Measurements from ENCODE around the gene FNDC3B.
"Not testable (repeated sequence)": the region's sequence is repeated elsewhere in the genome, so short reads cannot be mapped to it uniquely, and the experiment has no call there.

FNDC3B gene

DNA sequence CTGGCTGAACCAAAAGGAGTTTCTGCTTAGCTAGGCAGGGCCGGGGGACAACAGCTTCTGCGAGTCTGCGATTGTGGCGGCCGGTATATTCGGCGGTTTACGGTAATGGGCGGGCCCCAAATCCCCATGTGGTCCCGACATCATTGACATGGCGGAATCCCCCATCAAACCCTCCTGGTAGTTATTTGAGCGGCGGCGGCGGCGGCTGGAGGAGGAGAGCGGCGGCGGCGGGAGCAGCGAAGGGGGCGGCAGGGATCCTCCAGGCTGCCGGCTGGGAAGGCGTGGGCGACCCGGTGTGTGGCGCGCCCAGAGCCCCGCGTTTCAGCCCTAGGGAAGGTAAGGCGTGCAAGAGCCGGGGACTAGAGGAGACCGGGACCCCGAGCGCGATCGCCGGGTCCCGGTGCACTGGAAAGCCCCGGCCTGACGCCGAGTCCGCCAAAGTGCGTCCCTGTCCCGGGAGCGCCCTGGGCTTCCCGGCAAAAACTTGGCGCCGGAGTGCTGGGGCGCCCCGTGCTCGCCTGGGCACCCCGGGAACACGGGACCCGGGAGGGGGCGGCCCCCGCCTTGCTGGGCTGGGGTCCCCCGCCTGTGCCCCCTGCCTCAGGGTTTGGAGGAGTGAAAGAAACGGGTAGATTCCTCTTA lies at the start of gene FNDC3B:
Gene FNDC3B, plus strand, starts transcription at position 143 of the 642 bp plus-strand sequence. CDS start 72,902 bp downstream, outside the sequence.
- DNase-seq, result peak; percentile 75

DNA sequence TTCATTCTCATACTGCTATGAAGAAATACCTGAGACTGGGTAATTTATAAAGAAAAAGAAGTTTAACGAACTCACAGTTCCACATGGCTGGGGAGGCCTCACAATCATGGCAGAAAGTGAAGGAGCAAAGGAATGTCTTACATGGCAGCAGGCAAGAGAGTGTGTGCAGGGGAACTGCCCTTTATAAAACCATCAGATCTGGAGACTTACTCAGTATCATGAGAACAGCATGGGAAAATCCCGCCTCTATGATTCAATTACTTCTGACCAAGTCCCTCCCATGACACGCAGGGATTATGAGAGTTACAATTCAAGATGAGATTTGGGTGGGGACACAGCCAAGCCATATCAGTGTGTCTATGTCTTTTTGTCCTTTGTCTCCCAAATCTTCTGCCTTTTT lies 49.1 kb upstream of the FNDC3B start:
- DNase-seq, result not testable (repeated sequence)

DNA sequence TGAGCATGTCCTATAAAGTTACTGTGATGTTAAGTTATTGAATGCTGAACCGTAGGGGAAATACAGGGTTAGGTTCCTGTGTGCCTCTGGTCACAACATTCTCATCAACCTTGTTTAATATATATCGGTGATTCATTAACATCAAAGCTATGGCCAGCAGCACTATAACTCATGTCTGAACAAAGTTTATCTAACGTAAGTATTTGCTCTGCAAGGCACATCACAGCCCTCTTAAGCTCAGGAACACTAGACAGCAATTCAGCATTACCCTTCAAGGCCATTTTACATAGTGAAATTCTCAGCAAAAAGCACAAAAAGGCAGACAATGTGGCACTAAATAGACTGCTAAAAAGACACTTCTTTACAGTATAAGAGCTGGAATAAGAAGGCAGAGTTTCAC lies 48.2 kb upstream of the FNDC3B start:
- no peak for DNase-seq

- DNase-seq, result no peak
Observed at GRCh38 chr3:171994646-171995428, 44.5 kb upstream of the FNDC3B start.

DNA sequence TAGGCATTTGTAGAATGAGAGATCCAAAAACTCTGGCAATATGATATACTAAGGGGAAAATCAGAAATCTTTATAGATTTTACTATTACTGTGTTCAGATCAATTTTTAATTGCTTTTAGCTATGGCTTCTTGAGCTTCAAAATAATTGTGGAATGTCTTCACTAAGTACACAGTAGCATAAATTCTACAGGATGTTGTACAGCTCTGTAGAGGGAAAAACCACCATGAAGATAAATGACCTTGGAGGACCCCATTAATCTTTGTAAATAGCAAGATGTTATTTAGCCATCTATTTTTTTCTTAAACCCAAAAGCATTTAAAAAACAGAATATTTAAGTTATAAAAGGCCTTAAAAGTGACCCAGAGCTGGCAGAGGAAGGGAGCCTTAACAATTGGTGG lies 43.9 kb upstream of the FNDC3B start:
- no peak for DNase-seq

DNA sequence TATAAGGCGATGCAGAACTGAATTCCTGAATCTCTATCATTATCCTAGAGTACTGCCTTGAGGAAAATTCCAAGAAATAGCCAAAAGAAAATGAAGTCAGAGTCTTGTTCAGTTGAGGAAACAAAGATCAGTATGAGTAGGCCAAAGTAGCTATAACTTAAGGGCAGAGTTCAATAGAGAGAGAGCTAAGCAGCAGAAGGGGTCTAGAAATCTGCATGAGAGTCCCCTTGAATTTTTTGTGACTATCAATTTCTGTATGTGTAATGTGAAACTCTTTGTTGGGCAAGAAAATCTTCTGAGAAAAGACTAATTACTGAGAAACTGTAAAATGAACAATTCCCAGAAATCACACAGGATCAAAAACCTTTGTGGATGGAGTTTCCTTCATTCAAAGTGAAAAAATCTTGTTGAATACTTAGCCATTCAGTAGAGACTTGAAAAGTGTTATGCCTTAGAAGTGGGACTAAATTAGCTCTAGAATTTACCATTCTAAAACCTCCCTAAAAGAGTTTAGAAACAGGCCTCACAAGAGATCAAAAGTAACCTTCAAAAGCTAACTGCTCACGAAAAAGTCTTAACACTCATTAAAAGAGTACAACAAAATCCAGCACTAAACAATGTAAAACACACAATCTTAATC lies 43.1 kb upstream of the FNDC3B start:
- DNase-seq, result no peak

- not testable (repeated sequence) for DNase-seq
Observed at GRCh38 chr3:171998731-171999130, 40.6 kb upstream of the FNDC3B start.

DNA sequence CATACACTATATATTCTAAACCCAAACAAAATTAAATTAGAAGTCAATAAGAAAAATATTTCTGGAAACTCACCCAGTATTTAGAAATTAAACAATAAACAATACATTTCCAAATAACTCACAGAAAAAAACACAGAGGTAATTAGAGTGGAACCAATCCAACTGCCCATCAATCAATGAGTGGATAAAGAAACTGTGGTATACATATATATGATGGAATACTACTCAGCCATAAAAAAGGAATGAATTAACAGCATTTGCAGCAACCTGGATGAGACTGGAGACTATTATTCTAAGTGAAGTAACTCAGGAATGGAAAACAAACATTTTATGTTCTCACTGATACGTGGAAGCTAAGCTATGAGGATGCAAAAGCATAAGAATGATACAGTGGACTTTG lies 37.8 kb upstream of the FNDC3B start:
- not testable (repeated sequence) for DNase-seq

- no peak for DNase-seq
Observed at GRCh38 chr3:172002512-172003078, 36.8 kb upstream of the FNDC3B start.

DNA sequence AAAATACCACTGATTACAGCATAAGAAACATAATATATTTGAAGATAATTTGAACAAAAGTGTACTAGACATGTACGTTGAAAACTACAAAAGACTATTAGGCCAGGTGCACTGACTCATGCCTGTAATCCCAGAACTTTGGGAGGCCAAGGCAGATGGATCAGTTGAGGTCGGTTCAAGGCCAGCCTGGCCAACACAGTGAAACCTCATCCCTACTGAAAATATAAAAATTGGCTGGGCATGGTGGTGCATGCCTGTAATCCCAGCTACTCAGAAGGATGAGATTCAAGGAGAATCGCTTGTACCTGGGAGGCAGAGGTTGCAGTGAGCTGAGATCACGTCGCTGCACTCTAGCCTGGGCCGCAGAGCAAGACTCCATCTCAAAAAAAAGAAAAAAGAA lies 36.2 kb upstream of the FNDC3B start:
- DNase-seq, result no peak

DNA sequence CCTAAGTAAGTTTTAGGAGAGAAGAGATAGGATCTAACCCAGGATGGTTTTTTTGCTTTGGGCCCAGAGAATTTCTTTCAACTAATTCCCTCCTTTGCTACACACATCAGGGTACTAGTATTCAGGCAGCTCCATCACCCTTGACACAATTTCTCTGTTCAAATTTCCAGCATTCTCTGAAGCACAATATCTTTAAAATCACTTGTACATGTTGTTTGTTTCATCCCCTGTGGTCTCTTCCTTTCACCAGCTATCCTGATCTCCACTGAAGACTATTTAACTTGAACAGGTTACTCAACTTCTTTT lies 32.4 kb upstream of the FNDC3B start:
- DNase-seq, result no peak

- DNase-seq, result no peak
Observed at GRCh38 chr3:172009803-172010202, 29.6 kb upstream of the FNDC3B start.

DNA sequence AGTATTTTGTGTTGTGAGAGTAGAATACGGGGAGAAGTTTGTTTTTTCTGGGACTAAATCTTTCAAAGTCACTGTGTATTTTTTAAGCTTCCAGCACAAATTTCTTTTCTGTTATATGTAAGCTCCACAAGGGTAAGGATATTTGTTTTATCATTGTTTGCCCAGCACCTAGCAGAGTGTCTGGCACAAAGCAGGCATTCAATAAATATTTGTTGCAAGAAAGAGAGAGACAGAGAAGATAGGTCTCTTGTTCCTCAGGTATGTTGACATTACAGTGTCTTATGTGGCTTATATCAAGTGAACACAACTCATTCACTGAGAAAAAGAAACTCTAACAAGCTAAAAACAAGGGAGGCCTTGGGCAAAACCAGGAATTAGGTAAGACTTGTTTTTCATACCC lies 26.6 kb upstream of the FNDC3B start:
- no peak for DNase-seq

DNA sequence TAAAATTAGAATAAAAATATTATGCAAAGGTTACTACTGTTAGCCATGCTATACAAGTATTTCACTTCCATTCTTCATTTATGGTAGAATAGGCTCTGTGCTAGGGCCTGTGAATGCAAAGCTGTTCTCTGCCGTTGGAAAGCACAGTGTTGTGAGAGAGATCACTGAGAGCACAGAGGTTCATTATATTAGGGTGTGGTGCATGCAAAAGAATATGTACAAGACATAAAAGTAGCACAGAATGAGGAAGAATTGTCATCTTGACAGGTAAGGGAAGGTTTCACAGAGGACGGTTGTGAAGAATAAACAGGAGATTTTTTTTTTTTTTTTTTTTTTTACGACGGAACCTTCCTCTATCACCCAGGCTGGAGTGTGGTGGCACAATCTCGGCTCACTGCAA lies 25.2 kb upstream of the FNDC3B start:
- DNase-seq, result no peak

DNA sequence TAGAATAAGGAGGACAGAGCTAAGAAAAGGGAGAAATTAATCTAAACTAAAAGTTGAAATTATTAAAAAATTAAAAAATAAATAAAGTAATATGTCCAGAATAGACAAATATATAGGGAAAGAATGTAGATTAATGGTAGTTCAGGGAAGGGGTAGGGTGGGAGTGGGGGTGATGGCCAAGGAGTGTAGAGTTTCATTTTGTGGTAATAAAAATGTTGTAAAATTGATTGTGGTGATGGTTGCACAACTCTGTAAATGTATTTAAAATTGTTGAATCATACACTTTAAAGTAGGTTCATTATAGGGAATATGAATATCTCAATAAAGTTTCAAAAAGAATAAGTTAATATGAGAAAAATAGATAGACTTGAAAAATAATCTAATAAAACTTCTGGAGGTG lies 21.0 kb upstream of the FNDC3B start:
- no peak for DNase-seq

- no peak for DNase-seq
Observed at GRCh38 chr3:172020763-172021162, 18.6 kb upstream of the FNDC3B start.

- DNase-seq, result no peak
Observed at GRCh38 chr3:172021164-172021563, 18.2 kb upstream of the FNDC3B start.

- DNase-seq, result no peak
Observed at GRCh38 chr3:172021859-172022258, 17.5 kb upstream of the FNDC3B start.

GRCh38 chr3:172023915-172024314 lies 15.5 kb upstream of the FNDC3B start:
- DNase-seq, result no peak

DNA sequence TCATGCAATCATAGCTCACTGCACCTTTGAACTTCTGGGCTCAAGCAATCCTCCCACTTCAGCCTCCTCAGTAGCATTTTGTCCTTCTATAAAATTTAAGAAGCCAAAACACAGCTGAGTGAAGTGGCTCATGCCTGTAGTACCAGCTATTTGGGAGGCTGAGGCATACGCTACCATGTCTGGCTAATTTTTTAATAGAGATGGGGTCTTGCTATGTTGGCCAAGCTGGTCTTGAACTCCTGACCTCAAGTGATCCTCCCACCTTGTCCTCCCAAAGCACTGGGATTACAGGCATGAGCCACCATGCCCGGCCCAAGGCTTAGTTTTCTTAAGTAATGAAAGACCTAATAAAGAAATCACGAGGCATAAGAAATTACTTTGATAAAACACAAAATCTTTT lies 14.7 kb upstream of the FNDC3B start:
- DNase-seq, result no peak

- no peak for DNase-seq
Observed at GRCh38 chr3:172029425-172030098, 9.8 kb upstream of the FNDC3B start.

- no peak for DNase-seq
Observed at GRCh38 chr3:172030181-172030580, 9.2 kb upstream of the FNDC3B start.

- no peak for DNase-seq
Observed at GRCh38 chr3:172031996-172032395, 7.4 kb upstream of the FNDC3B start.

Measured in NCI-H748 treated with DMSO at 0.1 percent for 48 hours (cell line).